Transverse colon (tissue), 3 donors: ENCODE measurements around the gene ZNF213.

ENCODE experiments used
- POLR2A ChIP-seq: fragments of 450-650 bp; IDR thresholded peaks from one replicate; pipeline ENCODE4 v1.6.1; 2016; ENCODE audit warnings: antibody characterized with exemption, mild to moderate bottlenecking, moderate library complexity
- TF ChIP-seq, protein P1 (sequence below), 5 experiments: fragments of 200-600 bp in 3 of 5; fragments of 450-650 bp in 2 of 5; sonication (generic) in 3 of 5; IDR thresholded peaks; 1 replicate in 2 of 5; 2 replicates in 3 of 5; pipeline ENCODE4 v1.5.1; 2016 to 2017; ENCODE audit warnings: antibody characterized with exemption in 5 of 5, inconsistent platforms in 3 of 5, mild to moderate bottlenecking in 2 of 5, moderate library complexity in 1 of 5

- TF ChIP-seq, protein P1, sequence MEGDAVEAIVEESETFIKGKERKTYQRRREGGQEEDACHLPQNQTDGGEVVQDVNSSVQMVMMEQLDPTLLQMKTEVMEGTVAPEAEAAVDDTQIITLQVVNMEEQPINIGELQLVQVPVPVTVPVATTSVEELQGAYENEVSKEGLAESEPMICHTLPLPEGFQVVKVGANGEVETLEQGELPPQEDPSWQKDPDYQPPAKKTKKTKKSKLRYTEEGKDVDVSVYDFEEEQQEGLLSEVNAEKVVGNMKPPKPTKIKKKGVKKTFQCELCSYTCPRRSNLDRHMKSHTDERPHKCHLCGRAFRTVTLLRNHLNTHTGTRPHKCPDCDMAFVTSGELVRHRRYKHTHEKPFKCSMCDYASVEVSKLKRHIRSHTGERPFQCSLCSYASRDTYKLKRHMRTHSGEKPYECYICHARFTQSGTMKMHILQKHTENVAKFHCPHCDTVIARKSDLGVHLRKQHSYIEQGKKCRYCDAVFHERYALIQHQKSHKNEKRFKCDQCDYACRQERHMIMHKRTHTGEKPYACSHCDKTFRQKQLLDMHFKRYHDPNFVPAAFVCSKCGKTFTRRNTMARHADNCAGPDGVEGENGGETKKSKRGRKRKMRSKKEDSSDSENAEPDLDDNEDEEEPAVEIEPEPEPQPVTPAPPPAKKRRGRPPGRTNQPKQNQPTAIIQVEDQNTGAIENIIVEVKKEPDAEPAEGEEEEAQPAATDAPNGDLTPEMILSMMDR (IDR thresholded peaks at IDR 0.05): no peak
- no peak for TF ChIP-seq POLR2A
Measured at GRCh38 chr16:3161235-3162018, 26.6 kb downstream of the ZNF213 start.
